Superior temporal gyrus (tissue), 1 donor: Measurements from ENCODE around the gene CACNA2D1.

Source experiments
- DNase-seq: peaks from one replicate; pipeline ENCODE4 v3.0.0-alpha.2; 2016; ENCODE audit errors: extremely low spot score

The CACNA2D1 gene

DNA sequence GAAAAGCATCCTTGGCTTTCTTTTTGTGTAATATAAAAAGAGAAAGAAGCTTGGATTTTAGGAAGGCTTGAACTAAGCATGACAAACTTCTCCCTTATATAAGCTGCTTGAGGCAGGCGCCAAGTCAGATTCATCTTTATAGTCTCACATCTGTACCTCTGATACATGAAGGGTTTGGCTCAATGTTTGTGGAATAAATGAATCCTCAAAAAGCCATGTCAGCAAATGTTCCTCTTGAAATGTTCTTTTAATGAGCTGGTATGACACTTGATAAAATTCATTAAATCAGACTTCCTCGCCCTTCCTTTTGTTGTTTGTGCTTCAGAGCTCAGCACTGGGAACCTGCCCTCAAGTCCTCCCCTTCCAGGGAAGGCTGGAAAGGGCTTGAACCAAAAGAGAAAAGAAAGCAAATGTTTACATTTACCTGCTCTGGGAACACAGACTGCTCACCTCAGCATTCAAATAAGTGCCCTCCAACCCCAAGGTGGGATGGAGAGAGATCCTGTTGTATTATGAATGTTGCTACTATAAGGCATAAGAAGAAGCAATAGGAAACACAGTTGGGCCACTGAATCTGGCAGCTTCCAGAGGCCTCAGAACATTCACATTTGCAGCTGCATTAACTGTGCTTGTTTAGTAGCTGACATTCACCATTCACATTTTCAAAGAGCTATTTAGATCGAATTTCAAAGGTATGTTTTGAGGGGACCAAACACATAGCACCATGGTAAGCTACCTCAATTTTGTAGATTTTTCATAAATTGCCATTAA, 212.6 kb downstream of the CACNA2D1 start:
- DNase-seq: peak; percentile 75

GRCh38 chr7:82229164-82229563, 214.4 kb downstream of the CACNA2D1 start:
- no peak for DNase-seq

DNA sequence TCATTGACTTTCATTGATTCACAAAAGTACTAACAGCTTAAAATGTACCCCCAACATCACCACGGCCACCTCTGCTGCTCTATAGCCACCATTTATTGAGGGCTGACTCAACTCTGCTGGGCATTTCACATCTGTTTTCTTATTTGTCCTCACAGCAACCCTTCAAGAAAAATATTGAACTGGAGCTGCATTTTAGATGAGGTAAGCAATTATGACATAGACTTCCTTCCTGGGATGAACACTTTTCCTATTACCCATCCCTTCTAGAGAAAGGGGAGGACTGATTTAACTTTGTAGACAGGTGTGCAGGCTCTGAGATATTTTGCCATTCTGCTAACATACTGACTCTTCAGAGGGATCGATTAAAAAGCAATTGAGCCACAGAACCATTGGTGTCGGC, 217.4 kb downstream of the CACNA2D1 start:
- no peak for DNase-seq

DNA sequence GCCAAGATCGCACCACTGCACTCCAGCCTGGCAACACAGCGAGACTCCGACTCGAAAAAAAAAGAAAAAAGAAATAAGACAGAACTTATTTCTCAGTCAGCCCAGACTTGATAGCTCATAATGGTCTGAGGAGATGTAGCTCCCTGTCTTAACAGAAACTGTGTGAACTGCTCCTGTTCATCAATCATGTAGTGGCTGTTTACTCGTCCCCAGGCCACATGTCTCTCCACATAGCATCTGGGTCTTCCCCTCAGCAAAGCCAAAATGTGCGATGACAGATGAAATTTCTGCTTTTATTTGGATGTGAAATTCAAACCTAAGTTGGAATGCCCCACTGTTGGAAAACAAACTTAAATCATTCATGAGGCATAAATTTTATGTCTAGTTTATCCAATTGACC, 219.0 kb downstream of the CACNA2D1 start:
- DNase-seq: no peak

GRCh38 chr7:82223580-82223979, 220.0 kb downstream of the CACNA2D1 start:
- DNase-seq: no peak

DNA sequence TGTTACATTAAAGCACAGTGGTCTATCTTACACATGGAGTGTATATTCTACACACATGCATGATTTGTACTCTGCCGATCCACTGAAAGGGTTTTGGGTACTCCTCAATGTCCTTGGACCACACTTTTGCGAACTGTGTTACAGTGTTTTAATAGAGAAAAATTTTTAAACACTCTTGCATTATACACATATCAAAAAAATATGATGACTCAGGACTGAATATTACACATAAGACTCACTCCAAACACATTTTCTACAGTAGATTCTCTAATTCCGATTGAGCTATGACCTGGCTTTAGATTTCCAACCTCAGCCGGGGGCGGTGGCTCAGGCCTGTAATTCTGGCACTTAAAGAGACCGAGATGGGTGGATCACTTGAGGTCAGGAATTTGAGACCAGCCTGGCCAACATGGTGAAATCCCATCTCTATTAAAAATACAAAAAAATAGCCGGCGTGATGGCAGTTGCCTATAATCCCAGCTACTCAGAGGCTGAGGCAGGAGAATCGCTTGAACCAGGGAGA, 222.4 kb downstream of the CACNA2D1 start:
- no peak for DNase-seq

GRCh38 chr7:82212466-82212865, 231.1 kb downstream of the CACNA2D1 start:
- no peak for DNase-seq

DNA sequence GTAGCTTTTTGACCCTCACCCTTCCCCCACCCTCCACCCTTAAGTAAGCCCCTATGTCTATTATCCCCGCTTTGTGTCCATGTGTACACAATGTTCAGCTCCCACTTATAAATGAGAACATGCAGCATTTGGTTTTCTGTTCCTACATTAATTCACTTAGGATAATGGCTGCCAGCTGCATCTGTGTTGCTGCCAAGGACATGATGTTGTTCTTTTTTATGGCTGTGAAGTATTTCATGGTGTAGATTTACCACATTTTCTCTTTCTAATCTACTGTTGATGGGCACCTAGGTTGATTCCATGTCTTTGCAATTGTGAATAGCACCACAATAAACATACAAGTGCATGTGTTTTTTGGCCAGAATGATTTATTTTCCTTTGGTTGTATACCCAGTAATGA, 232.2 kb downstream of the CACNA2D1 start:
- no peak for DNase-seq

GRCh38 chr7:82210416-82211184, 233.0 kb downstream of the CACNA2D1 start:
- no peak for DNase-seq

DNA sequence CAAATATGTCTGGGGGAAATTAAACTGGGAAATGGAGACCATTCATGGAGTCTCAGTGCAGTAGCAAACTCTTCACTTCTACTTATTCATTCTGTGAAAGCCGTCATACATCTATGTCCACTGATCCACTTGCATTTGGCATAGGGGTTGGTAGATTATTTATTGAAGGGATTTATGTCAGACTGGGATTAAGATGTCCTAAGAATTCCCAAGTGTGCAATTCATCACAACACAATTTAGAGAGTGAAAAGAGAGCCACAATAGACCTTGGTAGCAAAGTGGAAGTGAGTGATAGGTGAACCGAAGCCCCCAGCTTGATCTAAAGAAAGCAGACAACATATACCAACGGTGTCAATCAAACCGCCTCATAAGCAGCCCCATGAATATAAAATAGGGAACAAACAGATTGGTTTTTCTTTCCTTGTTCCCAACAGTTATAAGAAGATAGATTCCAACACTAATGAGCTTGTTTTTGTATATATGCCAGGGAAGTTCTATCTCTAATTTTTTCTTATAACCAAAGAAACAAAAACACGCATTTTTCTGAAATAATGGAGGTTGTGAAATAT, 234.3 kb downstream of the CACNA2D1 start:
- no peak for DNase-seq

- DNase-seq: no peak
Observed at GRCh38 chr7:82204694-82205093, 238.9 kb downstream of the CACNA2D1 start.

GRCh38 chr7:82202965-82203364, 240.6 kb downstream of the CACNA2D1 start:
- DNase-seq: no peak

DNA sequence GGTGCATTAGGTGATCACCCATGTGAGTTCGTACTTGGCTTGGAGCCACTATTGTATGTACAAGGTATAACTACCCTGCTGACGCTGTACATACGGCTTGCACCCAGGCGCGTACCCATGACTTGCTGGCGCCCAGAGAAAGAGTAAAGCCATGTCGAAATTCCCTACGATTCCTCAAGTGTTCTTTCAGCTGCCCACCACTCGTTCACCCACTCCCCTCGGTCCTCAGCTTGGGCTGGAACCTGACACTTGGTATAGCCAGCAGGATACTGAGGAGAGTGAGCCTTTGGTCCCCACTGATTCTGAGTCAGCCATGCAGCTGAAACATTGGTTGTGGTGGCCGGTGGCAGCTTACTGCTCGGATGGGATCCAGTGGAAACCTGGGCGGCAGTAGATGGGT, 241.5 kb downstream of the CACNA2D1 start:
- no peak for DNase-seq

DNA sequence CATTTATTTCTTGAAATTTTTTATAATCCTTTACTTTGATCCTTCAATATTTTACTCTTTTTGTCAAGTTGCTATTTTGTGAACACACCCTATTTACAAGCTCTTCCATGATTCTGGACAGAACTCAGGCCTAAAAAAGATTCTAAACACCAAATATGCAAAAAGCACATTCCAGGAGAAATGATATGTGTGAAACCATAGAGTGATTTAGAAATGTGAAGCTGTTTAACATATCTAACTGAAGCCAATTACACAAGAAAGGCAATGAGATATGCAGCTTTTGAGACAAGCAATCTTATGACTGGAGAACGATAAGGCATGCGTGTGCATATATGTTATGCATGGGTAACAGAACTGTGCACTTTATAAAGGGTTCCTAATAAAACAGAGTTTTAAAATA, 243.0 kb downstream of the CACNA2D1 start:
- DNase-seq: no peak

GRCh38 chr7:82194016-82194643, 249.4 kb downstream of the CACNA2D1 start:
- peak; percentile 43 for DNase-seq

- no peak for DNase-seq
Observed at GRCh38 chr7:82188636-82189035, 254.9 kb downstream of the CACNA2D1 start.

DNA sequence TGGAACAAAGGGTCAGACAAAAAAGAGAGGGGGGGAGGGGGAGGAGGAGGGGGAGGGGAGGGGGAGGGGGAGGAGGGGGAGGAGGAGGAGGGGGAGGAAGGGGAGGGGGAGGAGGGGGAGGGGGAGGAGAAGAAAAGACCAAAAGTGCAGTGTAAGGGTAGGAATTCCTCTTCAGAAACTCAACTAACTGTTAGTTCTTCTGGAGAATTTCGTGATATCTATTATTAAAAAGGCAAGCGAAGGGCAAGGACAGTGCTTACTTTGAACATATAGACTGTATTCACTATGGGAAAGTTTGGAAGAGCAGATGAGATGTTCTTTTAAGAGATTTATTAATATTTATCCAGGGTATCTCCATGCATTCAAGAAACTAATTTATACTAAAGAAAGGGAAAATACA, 258.1 kb downstream of the CACNA2D1 start:
- no peak for DNase-seq

DNA sequence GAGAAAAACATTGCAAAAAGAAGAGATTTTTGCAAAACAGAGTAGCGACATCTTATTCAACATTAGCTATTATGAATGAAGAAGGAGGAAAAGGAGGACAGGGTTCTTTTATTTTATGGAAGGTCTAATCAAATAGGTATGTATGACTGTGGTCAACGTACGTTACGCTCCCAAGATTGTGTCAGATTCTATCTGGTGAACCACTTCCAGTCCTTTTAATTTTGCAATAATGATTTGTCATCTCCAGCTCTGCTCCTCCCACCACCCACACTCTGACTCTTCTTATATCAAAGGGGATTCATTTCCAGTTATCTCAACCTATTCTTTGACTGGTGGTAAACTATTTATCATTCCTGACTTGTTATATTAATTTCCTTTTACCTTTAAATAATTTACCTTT, 259.9 kb downstream of the CACNA2D1 start:
- DNase-seq: no peak

- no peak for DNase-seq
Observed at GRCh38 chr7:82179311-82179710, 264.3 kb downstream of the CACNA2D1 start.

- no peak for DNase-seq
Observed at GRCh38 chr7:82175319-82175718, 268.3 kb downstream of the CACNA2D1 start.

DNA sequence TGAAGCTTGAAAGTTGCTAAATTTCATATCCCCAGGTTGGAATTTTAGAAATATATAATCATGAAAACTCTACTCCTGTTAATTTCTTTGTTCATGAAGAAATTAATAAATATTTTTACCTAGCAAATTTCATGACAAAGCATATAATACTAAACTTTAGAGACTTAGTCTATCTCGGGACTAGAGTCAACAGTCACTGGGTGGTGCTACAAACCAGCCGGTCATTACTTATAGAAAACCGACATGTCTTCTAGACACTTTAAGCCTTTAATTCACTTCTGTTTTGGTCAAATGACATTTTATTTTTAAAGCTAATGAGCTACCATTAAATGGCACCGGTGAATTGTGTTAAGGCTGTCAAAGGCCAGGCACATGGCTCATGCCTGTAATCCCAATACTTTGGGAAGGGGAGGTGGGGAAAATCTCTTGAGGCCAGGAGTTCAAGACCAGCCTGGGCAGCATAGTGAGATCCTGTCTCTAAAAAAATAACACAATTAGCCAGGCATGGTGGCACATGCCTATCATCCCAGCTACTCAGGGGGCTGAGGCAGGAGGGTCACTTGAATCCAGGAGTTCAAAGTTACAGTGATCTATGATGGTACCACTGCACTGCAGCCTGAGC, 270.1 kb downstream of the CACNA2D1 start:
- DNase-seq: no peak

DNA sequence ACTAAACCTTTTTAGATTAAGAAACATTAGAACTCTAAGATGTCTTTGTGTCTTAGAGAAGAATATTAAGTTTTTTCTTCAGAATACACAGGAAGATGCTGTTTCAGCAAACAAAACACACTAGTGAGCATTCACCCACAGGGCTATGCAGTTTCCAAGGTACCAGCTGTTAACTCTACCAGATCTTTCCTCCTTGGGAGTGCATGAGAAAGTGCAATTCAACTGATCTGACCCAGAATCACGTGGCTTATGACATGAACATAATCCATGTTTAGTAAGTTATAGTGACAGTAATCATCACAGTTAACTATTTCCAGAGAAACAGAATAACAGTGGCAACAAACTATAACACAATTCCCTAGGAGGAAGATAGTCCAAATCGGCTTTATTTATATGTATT, 270.7 kb downstream of the CACNA2D1 start:
- DNase-seq: no peak
